Epithelial cell of proximal tubule (primary cell): ENCODE results near the gene RABGAP1L. TPM values are rescaled to one million over a fixed set of nuclear protein-coding genes. Genes with fewer than 3 reads are reported as not detected.
"Not testable (repeated sequence)": the region's sequence is repeated elsewhere in the genome, so short reads cannot be mapped to it uniquely, and the experiment has no call there.

Experiments used
- DNase-seq: peaks from one replicate; pipeline ENCODE4 v3.0.0-alpha.2; 2011; ENCODE audit warnings: low read depth
- H3K4me3 ChIP-seq: 2 replicates; pipeline ENCODE4 v1.5.1; 2011; ENCODE audit warnings: low read depth, mild to moderate bottlenecking, low read length
- total RNA-seq: library from RNA; depleted of rRNA; stranded (reverse); fragments of >200 nt; gene quantifications from 2 replicates; pipeline ENCODE4 v1.2.3, GENCODE V29; 2015
- TF ChIP-seq, protein P1 (sequence below): conservative IDR thresholded peaks from 2 replicates; pipeline ENCODE4 v1.5.1; 2012; ENCODE audit warnings: low read depth, mild to moderate bottlenecking, low read length

RABGAP1L gene
- total RNA-seq, 1 donor from 2014 or later = 16.3 TPM

DNA sequence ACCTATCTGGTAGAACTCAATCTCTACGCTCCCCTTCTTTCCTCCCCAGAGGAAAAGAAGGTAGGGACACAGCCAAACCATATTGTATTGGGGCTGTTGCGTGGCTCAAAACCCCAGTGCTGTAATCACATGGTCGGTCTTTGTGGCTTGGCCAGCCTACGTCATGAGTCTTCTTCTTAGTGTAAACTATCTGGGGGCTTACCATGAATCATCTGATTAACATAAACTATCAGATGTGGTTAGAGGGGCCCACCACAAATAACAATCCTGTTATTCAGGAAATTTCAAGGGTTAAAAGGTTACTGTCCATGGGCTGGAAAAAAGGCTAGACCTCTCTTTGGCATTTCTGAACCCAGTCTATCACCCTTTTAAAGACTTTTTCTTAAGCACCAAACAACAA lies 238.9 kb downstream of the RABGAP1L start:
- DNase-seq = no peak
- TF ChIP-seq, protein P1, sequence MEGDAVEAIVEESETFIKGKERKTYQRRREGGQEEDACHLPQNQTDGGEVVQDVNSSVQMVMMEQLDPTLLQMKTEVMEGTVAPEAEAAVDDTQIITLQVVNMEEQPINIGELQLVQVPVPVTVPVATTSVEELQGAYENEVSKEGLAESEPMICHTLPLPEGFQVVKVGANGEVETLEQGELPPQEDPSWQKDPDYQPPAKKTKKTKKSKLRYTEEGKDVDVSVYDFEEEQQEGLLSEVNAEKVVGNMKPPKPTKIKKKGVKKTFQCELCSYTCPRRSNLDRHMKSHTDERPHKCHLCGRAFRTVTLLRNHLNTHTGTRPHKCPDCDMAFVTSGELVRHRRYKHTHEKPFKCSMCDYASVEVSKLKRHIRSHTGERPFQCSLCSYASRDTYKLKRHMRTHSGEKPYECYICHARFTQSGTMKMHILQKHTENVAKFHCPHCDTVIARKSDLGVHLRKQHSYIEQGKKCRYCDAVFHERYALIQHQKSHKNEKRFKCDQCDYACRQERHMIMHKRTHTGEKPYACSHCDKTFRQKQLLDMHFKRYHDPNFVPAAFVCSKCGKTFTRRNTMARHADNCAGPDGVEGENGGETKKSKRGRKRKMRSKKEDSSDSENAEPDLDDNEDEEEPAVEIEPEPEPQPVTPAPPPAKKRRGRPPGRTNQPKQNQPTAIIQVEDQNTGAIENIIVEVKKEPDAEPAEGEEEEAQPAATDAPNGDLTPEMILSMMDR = no peak
- no peak overlapping the region for H3K4me3 ChIP-seq

DNA sequence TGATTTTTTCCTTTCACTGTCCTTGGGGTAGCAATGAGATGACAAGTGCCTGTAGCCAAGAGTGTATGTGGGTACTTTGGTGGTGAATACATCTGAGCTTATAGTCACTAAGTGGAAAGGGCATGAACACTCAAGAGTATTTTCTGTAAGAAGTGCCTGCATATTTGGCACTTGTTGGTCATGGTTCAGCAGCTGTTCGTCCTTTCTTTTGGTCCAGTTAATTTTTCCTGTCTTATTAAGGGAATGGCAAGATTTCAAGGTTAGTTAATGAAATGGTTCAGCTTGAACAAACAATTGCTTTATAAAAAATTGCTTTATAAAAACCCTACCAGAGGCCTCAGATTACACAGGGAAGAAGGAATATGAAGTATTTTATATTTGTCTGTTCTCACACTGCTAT lies 239.9 kb downstream of the RABGAP1L start:
- TF ChIP-seq, protein P1 = no peak
- no peak overlapping the region for H3K4me3 ChIP-seq

DNA sequence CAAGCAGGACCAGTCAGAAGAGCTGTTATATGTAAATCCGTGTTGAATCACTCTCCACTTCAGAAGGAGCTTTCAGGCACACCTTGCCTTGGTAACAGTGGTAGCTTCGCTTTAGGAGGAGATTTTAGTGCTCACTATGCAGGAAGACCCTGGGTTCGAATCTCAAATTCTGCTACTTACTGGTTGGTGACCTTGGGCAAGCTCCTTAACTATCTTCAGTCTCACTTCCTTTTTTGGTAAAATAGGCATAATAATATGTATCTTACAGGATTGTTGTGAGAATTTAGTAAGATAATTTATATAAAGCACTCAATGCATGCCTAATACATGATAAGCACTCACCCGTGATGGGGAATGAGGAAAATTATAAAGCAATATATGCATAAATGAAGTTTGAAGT lies 241.8 kb downstream of the RABGAP1L start:
- H3K4me3 ChIP-seq = no peak overlapping the region
- TF ChIP-seq, protein P1 = no peak
- DNase-seq = no peak

More for the DNA sequence above, 239.9 kb downstream of the RABGAP1L start:
- no peak for DNase-seq

- DNase-seq = no peak
- no peak overlapping the region for H3K4me3 ChIP-seq
- TF ChIP-seq, protein P1 = no peak
These were observed 245.9 kb downstream of the RABGAP1L start for GRCh38 chr1:174405219-174405618.

GRCh38 chr1:174406421-174406820 lies 247.1 kb downstream of the RABGAP1L start:
- DNase-seq = no peak

GRCh38 chr1:174407665-174408064 lies 248.3 kb downstream of the RABGAP1L start:
- no peak for DNase-seq
- TF ChIP-seq, protein P1 = no peak
- H3K4me3 ChIP-seq = no peak overlapping the region

More at GRCh38 chr1:174406421-174406820, 247.1 kb downstream of the RABGAP1L start:
- no peak overlapping the region for H3K4me3 ChIP-seq
- TF ChIP-seq, protein P1 = no peak

DNA sequence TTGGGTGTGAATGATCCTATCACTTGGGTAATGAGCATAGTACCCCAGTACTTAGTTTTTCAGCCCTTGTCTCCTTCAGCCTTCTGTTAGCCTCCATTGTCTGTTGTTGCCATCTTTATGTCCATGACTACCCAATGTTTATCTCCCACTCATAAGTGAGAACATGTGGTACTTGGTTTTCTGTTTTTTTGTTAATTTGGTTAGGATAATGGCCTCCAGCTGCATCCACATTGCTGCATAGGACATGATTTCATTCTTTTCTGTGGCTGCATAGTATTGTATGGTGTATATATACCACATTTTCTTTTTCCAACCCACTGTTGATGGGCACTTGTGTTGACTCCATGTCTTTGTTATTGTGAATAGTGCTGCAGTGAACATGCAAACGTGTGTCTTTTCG lies 248.8 kb downstream of the RABGAP1L start:
- no peak for DNase-seq
- TF ChIP-seq, protein P1 = no peak
- H3K4me3 ChIP-seq = no peak overlapping the region

- not testable (repeated sequence) for DNase-seq
These were observed 250.5 kb downstream of the RABGAP1L start for GRCh38 chr1:174409801-174410200.

More at GRCh38 chr1:174409801-174410200, 250.5 kb downstream of the RABGAP1L start:
- not testable (repeated sequence) for H3K4me3 ChIP-seq
